ENCODE measurements around the gene C6orf118. TPM values are rescaled to one million over a fixed set of nuclear protein-coding genes. Genes with fewer than 3 reads are reported as not detected.
A peak's percentile ranks its signal among the peaks of the same experiment; 100 is the strongest.

Gene C6orf118
- total and polyA plus RNA-seq, 8 donors, result 1.6 to 6.3 (median 4.8) TPM; not detected in 1

DNA sequence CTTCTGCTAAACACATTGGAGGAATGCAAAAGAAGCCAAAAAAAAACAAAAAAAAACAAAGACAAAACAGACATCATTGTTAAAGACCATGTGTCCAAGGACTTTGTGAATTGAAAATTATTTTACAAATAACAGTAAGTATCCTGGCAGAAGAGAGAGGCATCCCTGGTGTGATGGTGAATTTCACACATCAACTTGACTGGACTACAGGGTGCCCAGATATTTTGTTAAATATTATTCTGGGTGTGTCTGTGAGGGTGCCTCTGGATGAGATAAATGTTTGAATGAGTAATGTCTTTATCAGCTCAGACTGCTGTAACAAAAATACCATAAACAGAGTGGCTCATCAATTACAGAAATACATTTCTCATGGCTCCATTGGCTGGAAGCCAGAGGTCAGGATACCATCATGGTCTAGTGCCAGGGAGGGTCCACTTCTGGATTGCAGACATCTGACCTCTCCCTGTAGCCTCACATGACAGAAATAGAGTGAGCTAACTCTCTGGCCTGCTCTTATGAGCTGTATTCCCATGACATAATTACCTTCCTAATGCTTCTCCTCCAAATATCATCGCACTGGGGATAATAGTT lies 12.2 kb upstream of the C6orf118 start:
- Histone ChIP-seq H3K36me3 (no peaks in the 10 kb centered on the region), H3K27me3 (no peaks in the 10 kb centered on the region), H3K4me1 (no peaks in the 10 kb centered on the region), H3K9me3 (peaks cover 0 to 26% of the 10 kb centered on the region in 2 donors), H3K4me3 (no peak overlapping the region), H3K27ac (no peak overlapping the region)
- no peak for DNase-seq
- TF ChIP-seq, protein P1, sequence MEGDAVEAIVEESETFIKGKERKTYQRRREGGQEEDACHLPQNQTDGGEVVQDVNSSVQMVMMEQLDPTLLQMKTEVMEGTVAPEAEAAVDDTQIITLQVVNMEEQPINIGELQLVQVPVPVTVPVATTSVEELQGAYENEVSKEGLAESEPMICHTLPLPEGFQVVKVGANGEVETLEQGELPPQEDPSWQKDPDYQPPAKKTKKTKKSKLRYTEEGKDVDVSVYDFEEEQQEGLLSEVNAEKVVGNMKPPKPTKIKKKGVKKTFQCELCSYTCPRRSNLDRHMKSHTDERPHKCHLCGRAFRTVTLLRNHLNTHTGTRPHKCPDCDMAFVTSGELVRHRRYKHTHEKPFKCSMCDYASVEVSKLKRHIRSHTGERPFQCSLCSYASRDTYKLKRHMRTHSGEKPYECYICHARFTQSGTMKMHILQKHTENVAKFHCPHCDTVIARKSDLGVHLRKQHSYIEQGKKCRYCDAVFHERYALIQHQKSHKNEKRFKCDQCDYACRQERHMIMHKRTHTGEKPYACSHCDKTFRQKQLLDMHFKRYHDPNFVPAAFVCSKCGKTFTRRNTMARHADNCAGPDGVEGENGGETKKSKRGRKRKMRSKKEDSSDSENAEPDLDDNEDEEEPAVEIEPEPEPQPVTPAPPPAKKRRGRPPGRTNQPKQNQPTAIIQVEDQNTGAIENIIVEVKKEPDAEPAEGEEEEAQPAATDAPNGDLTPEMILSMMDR (IDR thresholded peaks at IDR 0.05), result no peak
- intact Hi-C loops (cut with DNase I), result no loop called here
- ATAC-seq, result no peak

DNA sequence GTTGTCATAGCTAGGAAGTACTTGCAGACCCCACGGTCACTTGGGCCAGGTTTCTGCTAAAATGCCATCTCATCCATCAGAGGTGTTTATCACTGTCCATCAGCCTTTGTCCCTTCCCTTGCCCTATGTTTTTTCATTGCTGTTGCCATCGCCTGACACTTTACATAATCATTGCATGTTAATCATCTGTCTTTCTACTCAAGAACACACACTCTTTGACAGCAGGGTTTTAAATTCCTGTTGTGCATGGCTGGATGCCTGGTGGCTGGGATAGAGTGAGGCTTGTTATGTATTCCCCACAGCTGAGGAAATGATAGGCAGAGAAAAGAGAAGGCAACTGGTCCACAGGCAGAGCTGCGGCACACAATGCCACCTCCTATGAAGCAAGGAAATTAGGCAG lies 11.7 kb upstream of the C6orf118 start:
- DNase-seq (no peak), ATAC-seq (no peak)
- Histone ChIP-seq H3K36me3 (no peaks in the 10 kb centered on the region), H3K27ac (no peak overlapping the region), H3K27me3 (no peaks in the 10 kb centered on the region), H3K4me3 (no peak overlapping the region), H3K4me1 (no peaks in the 10 kb centered on the region), H3K9me3 (peaks cover 0 to 26% of the 10 kb centered on the region in 2 donors)
- TF ChIP-seq, protein P1 (IDR thresholded peaks at IDR 0.05), result no peak
- intact Hi-C loops (cut with DNase I), result no loop called here

DNA sequence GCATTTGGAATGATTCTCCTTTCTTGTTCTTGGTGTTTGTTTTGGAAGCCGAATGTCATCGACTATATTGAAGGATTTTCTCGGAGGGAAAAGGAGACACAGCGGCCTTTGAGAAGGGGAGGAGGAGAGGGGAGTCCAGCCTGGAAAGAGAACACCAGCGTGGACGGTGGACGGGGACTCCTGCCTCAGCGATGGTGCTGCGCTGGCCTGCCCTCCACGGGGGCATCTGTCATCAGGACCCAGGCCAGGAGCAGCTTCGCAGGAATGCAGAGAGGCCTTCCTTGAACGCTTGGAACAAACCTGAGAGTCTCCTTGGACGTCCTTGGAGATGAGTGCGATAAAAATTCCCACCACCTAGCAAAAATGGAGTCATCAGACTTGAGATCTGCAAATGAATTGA lies 8.3 kb upstream of the C6orf118 start:
- Histone ChIP-seq H3K9me3 (peaks cover 0 to 25% of the 10 kb centered on the region in 2 donors), H3K27me3 (no peaks in the 10 kb centered on the region), H3K36me3 (no peaks in the 10 kb centered on the region), H3K4me1 (no peaks in the 10 kb centered on the region), H3K27ac (no peak overlapping the region), H3K4me3 (no peak overlapping the region)
- ATAC-seq, result no peak
- peak in 1 of 4 donors; percentile 58 for DNase-seq
- TF ChIP-seq, protein P1 (IDR thresholded peaks at IDR 0.05), result no peak
- intact Hi-C loops (cut with DNase I), result no loop called here

DNA sequence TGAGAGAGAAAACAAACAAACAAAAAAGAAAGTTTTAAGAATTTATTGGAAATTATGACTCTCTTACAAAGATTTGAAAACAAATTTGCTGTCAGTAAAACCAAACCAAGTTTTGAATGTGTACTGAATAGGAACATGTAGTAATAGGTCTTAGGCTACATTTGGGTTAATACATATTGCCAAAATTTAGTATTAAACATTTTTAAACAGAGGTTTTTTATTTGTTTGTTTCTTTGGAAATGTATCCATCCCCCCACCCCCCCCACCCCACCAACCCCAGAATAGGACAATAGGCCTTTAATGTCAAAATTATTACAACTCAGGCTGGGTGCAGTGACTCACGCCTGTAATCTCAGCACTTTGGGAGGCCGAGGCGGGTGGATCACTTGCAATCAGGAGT lies 2.5 kb downstream of the C6orf118 start:
- no peaks in the 10 kb centered on the region for H3K27me3 ChIP-seq
- no peaks in the 10 kb centered on the region for H3K9me3 ChIP-seq
- TF ChIP-seq, protein P1 (IDR thresholded peaks at IDR 0.05), result no peak
- no peak for DNase-seq
- ATAC-seq, result no peak
- no peak overlapping the region for H3K27ac ChIP-seq
- no peak overlapping the region for H3K4me3 ChIP-seq
- no peaks in the 10 kb centered on the region for H3K36me3 ChIP-seq
- intact Hi-C loops (cut with DNase I), result no loop called here
- no peaks in the 10 kb centered on the region for H3K4me1 ChIP-seq

DNA sequence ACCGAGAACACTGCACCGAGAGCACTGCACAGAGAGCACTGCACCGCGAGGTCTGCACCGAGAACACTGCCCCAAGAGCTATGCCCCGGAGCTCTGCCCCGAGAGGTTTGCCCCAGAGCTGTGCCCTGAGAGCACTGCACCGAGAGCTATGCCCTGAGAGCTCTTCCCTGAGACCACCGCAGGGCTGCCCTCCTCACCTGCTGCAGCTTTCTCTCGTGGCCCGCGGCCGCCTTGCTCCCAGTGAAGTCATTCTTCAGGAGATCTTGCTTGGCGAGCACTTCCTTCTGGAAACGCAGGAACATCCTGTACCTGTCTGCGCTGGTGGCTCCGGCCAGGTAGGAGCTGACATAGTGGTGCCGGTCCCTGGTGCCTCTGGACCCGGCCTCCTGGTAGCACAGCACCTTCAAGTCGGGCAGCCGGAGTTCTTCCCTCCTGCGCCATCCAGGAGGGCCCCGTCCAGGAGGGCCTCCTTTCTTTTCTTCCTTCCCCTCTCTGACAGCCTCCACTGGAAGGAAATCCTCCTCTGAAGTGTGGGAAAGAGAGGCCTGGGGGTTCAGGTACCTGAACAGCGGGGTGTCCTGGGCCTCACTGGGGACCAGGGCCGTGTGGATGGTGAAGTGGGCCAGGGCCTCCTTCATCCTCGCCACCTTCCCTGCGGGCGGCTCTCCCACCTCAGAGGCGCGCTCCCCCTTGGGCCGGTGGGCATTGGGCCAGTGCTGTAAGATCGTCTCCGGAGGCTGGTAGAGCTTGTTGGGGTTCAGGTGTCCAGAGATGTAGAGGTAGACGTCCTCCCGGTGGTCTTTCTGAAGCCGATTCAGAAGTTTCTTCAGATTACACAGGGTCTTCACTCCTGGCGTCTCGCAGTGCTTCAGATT lies 7.8 kb downstream of the C6orf118 start:
- Histone ChIP-seq H3K9me3 (peaks cover 0 to 14% of the 10 kb centered on the region in 2 donors), H3K27me3 (no peaks in the 10 kb centered on the region), H3K4me3 (no peak overlapping the region), H3K4me1 (no peaks in the 10 kb centered on the region), H3K36me3 (no peaks in the 10 kb centered on the region), H3K27ac (no peak overlapping the region)
- intact Hi-C loops (cut with DNase I), result no loop called here
- ATAC-seq (no peak), DNase-seq (peak in 1 of 4 donors; percentile 64)
- TF ChIP-seq, protein P1 (IDR thresholded peaks at IDR 0.05), result no peak

Measured in left lung (tissue), 10 donors.